T-cell (primary cell): Measurements from ENCODE around the gene ADAMTS14. TPM values are rescaled to one million over a fixed set of nuclear protein-coding genes. Genes with fewer than 3 reads are reported as not detected.
"Not testable (repeated sequence)": the region's sequence is repeated elsewhere in the genome, so short reads cannot be mapped to it uniquely, and the experiment has no call there.

Experiments
- ATAC-seq, 4 experiments: fragments of 200-7000 bp in 3 of 4; fragments of 150-1000 bp in 1 of 4; cut with Tn5 transposase; replicated peaks in 1 of 4; 1 replicate in 3 of 4; 2 replicates in 1 of 4; pipeline ENCODE4 v1.10.0; 2021; ENCODE audit warnings: moderate library complexity in 3 of 4, mild to moderate bottlenecking in 2 of 4, moderate number of reproducible peaks in 1 of 4
- CTCF ChIA-PET, 2 donors: fragments of 300-600 bp; sonication (Branson Sonifier 250); formaldehyde crosslinking; loops; one replicate each; lab custom pipeline; 2022; ENCODE audit warnings: antibody characterized with exemption in 2 of 2; lab: Charles Lee
- POLR2A ChIA-PET, 2 donors: fragments of 300-600 bp; sonication (Branson Sonifier 250); formaldehyde crosslinking; loops; one replicate each; lab custom pipeline; 2022; ENCODE audit warnings: antibody characterized with exemption in 2 of 2; lab: Charles Lee
- DNase-seq, 35 experiments: peaks; one replicate each; pipeline versions ENCODE4 v3.0.0 to v3.0.0-alpha.2; 2013 to 2023
- H3K27ac ChIP-seq: one replicate; pipeline ENCODE4 v1.5.1; 2013; ENCODE audit warnings: low read length
- H3K27me3 ChIP-seq, 2 experiments: replicated peaks in 1 of 2; 1 replicate in 1 of 2; 2 replicates in 1 of 2; pipeline versions ENCODE4 v1.6.1 to v1.7.0; 2013; ENCODE audit warnings: low read length in 1 of 2, mixed read lengths in 1 of 2; ENCODE audit not compliant: control insufficient read depth in 2 of 2, insufficient read depth in 2 of 2; ENCODE audit errors: extremely low read depth in 1 of 2
- H3K36me3 ChIP-seq, 2 donors: 1 replicate in 1 of 2; 2 replicates in 1 of 2; pipeline versions ENCODE4 v1.6.1 to v1.7.0; 2013; ENCODE audit warnings: low read length in 1 of 2; ENCODE audit not compliant: control insufficient read depth in 2 of 2, insufficient read depth in 1 of 2; ENCODE audit errors: extremely low read depth in 1 of 2
- H3K4me1 ChIP-seq, 2 experiments: 1 replicate in 1 of 2; 2 replicates in 1 of 2; pipeline versions ENCODE4 v1.6.1 to v1.7.0; 2013; ENCODE audit warnings: low read length in 2 of 2, mixed read lengths in 1 of 2; ENCODE audit not compliant: insufficient read depth in 2 of 2, control insufficient read depth in 1 of 2; ENCODE audit errors: extremely low read depth in 1 of 2
- H3K4me3 ChIP-seq, 2 donors: 1 replicate in 1 of 2; 2 replicates in 1 of 2; pipeline versions ENCODE4 v1.5.1 to v1.7.0; 2013; ENCODE audit warnings: mild to moderate bottlenecking in 2 of 2, low read length in 1 of 2, moderate library complexity in 1 of 2; ENCODE audit not compliant: control insufficient read depth in 1 of 2; ENCODE audit errors: extremely low read depth in 1 of 2
- H3K9me3 ChIP-seq: 2 replicates; pipeline ENCODE4 v1.7.0; 2013
- H3K27ac Mint-ChIP-seq, 2 donors: one replicate each; pipeline ENCODE4 v1.8.0; 2020 to 2021; ENCODE audit warnings: mild to moderate bottlenecking in 2 of 2, mixed read lengths in 2 of 2
- H3K27me3 Mint-ChIP-seq, 2 donors: one replicate each; pipeline ENCODE4 v1.8.0; 2021 to 2022; ENCODE audit warnings: mixed read lengths in 2 of 2
- H3K36me3 Mint-ChIP-seq: one replicate; pipeline ENCODE4 v1.8.0; 2021; ENCODE audit warnings: mixed read lengths
- H3K4me1 Mint-ChIP-seq, 3 donors: one replicate each; pipeline ENCODE4 v1.8.0; 2020 to 2022; ENCODE audit warnings: mixed read lengths in 3 of 3, mild to moderate bottlenecking in 1 of 3
- H3K4me3 Mint-ChIP-seq, 3 donors: one replicate each; pipeline ENCODE4 v1.8.0; 2020 to 2022; ENCODE audit warnings: mild to moderate bottlenecking in 3 of 3, mixed read lengths in 3 of 3, moderate library complexity in 3 of 3
- H3K9me3 Mint-ChIP-seq, 3 donors: one replicate each; pipeline ENCODE4 v1.8.0; 2020 to 2022; ENCODE audit warnings: mixed read lengths in 3 of 3
- WGBS: methylation state at CpG from one replicate; pipeline ENCODE4 v1.1.5; 2013; ENCODE audit warnings: missing lambda C conversion rate; ENCODE audit not compliant: insufficient coverage; 5-methylcytosine and 5-hydroxymethylcytosine counted together
- total RNA-seq, 35 experiments: library from RNA in 6 of 35; stranded (reverse) in 6 of 35; fragments of 120-200 nt in 1 of 35; gene quantifications; one replicate each; pipeline versions ENCODE4 v1.2.1 to v1.2.4 and lab custom pipeline; 2013 to 2026

Gene ADAMTS14
- total RNA-seq, 5 donors from 2014 or later (not counting 1 experiment from before 2014, with no cell fraction given), result 0.09 to 0.13 (median 0.10) TPM; not detected in 1

DNA sequence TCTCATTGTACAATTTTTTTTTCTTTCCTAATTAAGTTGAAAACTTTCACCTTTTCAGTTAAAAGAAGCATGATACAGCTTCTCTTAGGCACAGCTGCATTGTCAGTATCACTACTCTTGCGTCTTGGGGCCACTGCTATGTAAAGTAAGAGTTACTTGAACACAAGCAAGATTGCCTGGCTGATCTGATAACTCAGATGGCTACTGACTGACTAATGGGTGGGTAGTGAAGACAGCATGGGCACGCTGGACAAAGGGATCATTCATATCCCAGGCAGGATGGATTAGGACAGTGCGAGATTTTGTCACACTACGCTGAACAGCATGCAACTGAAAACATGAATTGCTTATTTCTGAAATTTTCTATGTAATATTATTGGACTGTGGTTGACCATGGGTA lies 11.6 kb upstream of the ADAMTS14 start:
- Mint-ChIP-seq H3K27ac (no peak overlapping the region), H3K4me3 (no peak overlapping the region), H3K27me3 (peaks cover 4 to 9% of the 10 kb centered on the region in 2 donors), H3K36me3 (no peaks in the 10 kb centered on the region), H3K4me1 (peaks cover 0 to 8% (median 0%) of the 10 kb centered on the region in 3 donors), H3K9me3 (peaks cover 0 to 6% (median 6%) of the 10 kb centered on the region in 3 donors)
- DNase-seq (no peak), ATAC-seq (no peak)
- Histone ChIP-seq H3K36me3 (no peaks in the 10 kb centered on the region), H3K27ac (no peak overlapping the region), H3K27me3 (peaks cover 0 to 10% of the 10 kb centered on the region in 2 experiments), H3K9me3 (no peaks in the 10 kb centered on the region), H3K4me3 (no peak overlapping the region), H3K4me1 (peaks cover 0 to 4% of the 10 kb centered on the region in 2 experiments)
- no CpG with 5 or more reads among the region's 4 CpGs for WGBS
- CTCF ChIA-PET, result no interaction called here
- POLR2A ChIA-PET, result no interaction called here

DNA sequence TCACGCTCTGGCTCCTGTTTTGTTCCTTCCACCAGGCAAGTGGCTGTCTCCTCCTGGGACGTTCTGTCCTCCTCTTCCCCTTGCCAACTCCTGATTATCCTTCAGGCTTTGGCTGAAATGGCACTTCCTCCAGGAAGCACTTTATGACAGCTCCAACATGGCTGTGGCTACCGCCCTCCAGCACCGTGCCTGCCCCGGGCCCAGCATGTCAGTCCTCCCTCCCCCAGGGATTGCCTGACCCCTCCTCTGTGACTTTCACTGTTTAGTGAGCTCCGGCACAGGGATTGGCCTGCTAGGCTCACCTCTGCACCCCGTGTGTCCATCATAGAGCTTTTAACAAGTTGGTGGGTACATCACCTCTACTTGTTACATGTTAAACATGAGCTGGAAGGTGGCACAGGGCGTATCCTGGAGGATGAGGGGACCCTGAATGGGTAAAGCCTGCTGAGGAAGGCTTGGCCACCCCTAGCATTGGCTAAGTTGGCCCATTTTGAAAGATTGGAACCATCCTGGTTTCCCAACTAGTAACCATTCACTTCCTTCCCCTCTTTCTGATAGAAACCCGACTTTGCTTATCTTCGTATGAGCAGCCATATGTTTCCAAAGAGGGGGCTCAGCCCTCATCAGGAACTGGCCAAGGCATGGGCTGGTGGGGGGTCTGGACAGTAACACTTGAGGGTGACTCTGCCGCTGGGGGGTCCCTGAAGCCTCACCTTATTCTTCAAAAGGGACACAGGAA lies 10.5 kb upstream of the ADAMTS14 start:
- Mint-ChIP-seq H3K4me1 (peaks cover 0 to 2% (median 0%) of the 10 kb centered on the region in 3 donors), H3K9me3 (peaks cover 0 to 6% (median 6%) of the 10 kb centered on the region in 3 donors), H3K4me3 (no peak overlapping the region), H3K27me3 (peaks cover 4 to 9% of the 10 kb centered on the region in 2 donors), H3K36me3 (no peaks in the 10 kb centered on the region), H3K27ac (no peak overlapping the region)
- no peaks in the 10 kb centered on the region for H3K36me3 ChIP-seq
- ChIA-PET POLR2A (no interaction called here), CTCF (no interaction called here)
- H3K4me1 ChIP-seq, result no peaks in the 10 kb centered on the region
- ATAC-seq (no peak), DNase-seq (no peak)
- no peak overlapping the region for H3K27ac ChIP-seq
- peaks cover 0 to 10% of the 10 kb centered on the region in 2 experiments for H3K27me3 ChIP-seq
- WGBS, result 87% methylated on average over 5 of the region's 11 CpGs
- no peak overlapping the region for H3K4me3 ChIP-seq
- no peaks in the 10 kb centered on the region for H3K9me3 ChIP-seq

- Histone ChIP-seq H3K36me3 (no peaks in the 10 kb centered on the region), H3K27me3 (peaks cover 0 to 10% of the 10 kb centered on the region in 2 experiments), H3K9me3 (no peaks in the 10 kb centered on the region), H3K4me1 (no peaks in the 10 kb centered on the region), H3K27ac (no peak overlapping the region), H3K4me3 (no peak overlapping the region)
- ATAC-seq (no peak), DNase-seq (no peak)
- POLR2A ChIA-PET, result no interaction called here
- H3K4me1 Mint-ChIP-seq, result no peaks in the 10 kb centered on the region
- CTCF ChIA-PET, result no interaction called here
- H3K4me3 Mint-ChIP-seq, result no peak overlapping the region
- WGBS, result 90% methylated on average over 8 of the region's 12 CpGs
- H3K27ac Mint-ChIP-seq, result no peak overlapping the region
- peaks cover 0 to 6% (median 6%) of the 10 kb centered on the region in 3 donors for H3K9me3 Mint-ChIP-seq
- peaks cover 4 to 9% of the 10 kb centered on the region in 2 donors for H3K27me3 Mint-ChIP-seq
- no peaks in the 10 kb centered on the region for H3K36me3 Mint-ChIP-seq
These were observed 9.7 kb upstream of the ADAMTS14 start for GRCh38 chr10:70662362-70663220.

GRCh38 chr10:70663458-70664409 lies 8.6 kb upstream of the ADAMTS14 start:
- H3K4me3 ChIP-seq, DNase-seq, H3K4me1 ChIP-seq, H3K36me3 Mint-ChIP-seq, CTCF ChIA-PET, H3K27ac Mint-ChIP-seq, H3K9me3 Mint-ChIP-seq, ATAC-seq, H3K4me3 Mint-ChIP-seq, H3K4me1 Mint-ChIP-seq, H3K27ac ChIP-seq, H3K9me3 ChIP-seq, H3K36me3 ChIP-seq: not testable (repeated sequence)
- POLR2A ChIA-PET, result interaction anchor here in 1 of 2 donors (0.6 kb wide), 1 partner anchor 69 kb away, joined by 3 read pairs; no protein-coding TSS in a partner anchor
- WGBS, result 80% methylated on average over 1 of the region's 10 CpGs
- peaks cover 4 to 10% of the 10 kb centered on the region in 2 donors for H3K27me3 Mint-ChIP-seq
- peaks cover 0 to 10% of the 10 kb centered on the region in 2 experiments for H3K27me3 ChIP-seq

DNA sequence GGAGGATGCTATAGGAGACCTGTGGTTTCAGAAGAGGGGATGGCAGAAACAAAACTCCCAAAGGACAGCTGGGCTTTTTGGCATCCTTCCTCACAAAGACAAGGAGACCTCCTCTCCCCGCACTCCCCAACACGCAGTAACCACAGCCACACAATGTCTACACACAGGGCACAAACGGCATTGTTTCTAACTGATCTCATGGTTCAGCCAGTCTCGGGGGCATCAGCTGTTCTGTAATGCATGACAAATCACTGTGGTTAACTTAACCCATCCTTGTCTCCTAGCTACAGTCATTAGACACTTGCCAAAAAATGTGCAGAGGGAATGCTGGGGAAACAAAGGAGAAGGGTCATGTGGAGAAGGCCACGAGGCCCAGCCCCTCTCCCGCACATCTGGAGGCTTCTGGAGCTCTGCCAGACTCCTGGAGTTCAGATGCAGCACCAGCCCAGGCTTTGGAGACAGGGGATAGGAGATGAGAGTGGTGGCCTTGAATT lies 7.6 kb upstream of the ADAMTS14 start:
- Mint-ChIP-seq H3K4me3 (no peak overlapping the region), H3K27ac (no peak overlapping the region), H3K4me1 (no peaks in the 10 kb centered on the region), H3K9me3 (peaks cover 0 to 4% (median 3%) of the 10 kb centered on the region in 3 donors), H3K27me3 (peaks cover 4 to 13% of the 10 kb centered on the region in 2 donors), H3K36me3 (no peaks in the 10 kb centered on the region)
- Histone ChIP-seq H3K27ac (no peak overlapping the region), H3K36me3 (no peaks in the 10 kb centered on the region), H3K4me1 (no peaks in the 10 kb centered on the region), H3K9me3 (no peaks in the 10 kb centered on the region), H3K4me3 (no peak overlapping the region), H3K27me3 (peaks cover 0 to 10% of the 10 kb centered on the region in 2 experiments)
- DNase-seq, result no peak
- WGBS, result 52% methylated on average over 4 of the region's 6 CpGs
- ChIA-PET CTCF (no interaction called here), POLR2A (no interaction called here)
- ATAC-seq, result no peak
